HG03575 (cell line): ENCODE measurements around the gene OSR1.

Source experiments
- ATAC-seq: cut with Tn5 transposase; IDR thresholded peaks from one replicate; pipeline ENCODE4 v1.9.1; 2021; ENCODE audit not compliant: unreplicated experiment, insufficient number of reproducible peaks, low FRiP score; ENCODE audit errors: extremely low read depth

Gene OSR1

GRCh38 chr2:19360266-19360965, 2.0 kb upstream of the OSR1 start:
- no peak for ATAC-seq

DNA sequence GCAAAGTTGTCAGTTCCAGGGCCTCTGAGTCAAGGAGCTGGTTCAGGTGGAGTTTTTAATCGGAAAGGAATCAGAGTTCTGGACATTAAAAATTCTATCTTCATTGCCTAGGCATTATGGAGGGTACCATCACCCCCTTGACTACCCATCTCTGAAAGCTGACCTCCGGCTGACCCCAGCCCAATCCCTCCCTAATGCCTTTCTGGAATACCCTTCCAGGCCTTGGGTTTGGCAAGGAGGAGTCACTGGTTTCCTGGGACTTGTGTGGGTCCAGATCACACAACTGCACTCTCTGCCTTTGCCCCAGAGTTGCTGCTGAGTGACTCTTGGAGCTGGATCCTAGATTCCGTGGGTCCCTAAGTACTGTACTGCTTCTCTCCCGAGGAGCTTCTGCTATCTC, 1.0 kb upstream of the OSR1 start:
- ATAC-seq = no peak

GRCh38 chr2:19359021-19359357, 566 bp upstream of the OSR1 start:
- no peak for ATAC-seq

DNA sequence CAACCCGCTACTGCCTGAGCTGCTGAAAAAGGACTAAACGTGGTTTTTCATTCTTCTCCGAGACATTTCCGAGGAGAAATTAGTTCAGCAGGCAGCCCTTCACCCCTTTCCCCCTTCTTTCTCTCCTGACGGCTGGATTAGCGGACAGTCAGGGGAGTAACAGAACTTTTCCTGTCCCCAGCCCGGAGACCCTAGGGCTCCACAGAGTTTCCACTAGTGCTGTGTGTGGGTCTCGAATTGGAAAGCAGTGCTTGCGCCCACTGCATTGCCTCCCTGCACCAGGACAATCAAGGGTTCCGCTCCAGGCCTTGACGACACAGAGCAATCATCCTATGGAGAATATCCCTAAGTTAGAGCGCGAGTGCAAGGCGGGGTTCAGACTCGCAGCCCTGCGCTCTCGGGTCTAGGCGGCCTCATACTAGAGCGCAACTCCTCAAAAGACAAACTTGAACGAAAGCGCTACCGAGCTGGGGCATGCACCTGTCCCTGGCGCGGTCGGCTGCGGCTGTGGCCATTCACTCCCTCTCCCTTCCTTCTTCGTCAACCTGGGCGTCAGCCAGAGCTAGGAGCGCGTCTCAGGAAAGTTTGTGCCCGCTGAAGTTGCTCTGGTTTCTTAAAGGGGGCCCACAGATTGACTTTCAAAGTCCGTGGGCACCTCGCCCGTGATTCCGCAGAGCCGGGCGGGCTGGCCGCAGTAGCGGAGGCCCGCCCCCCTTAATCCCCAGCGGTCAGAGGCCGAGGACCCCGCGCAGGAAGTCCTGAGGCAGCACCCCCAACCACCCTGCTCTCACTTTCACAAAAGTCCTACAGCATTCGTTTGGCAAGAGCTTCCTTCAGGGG, 801 bp downstream of the OSR1 start:
- ATAC-seq = no peak

- ATAC-seq = no peak
Observed at GRCh38 chr2:19356545-19357401, 1.6 kb downstream of the OSR1 start.

DNA sequence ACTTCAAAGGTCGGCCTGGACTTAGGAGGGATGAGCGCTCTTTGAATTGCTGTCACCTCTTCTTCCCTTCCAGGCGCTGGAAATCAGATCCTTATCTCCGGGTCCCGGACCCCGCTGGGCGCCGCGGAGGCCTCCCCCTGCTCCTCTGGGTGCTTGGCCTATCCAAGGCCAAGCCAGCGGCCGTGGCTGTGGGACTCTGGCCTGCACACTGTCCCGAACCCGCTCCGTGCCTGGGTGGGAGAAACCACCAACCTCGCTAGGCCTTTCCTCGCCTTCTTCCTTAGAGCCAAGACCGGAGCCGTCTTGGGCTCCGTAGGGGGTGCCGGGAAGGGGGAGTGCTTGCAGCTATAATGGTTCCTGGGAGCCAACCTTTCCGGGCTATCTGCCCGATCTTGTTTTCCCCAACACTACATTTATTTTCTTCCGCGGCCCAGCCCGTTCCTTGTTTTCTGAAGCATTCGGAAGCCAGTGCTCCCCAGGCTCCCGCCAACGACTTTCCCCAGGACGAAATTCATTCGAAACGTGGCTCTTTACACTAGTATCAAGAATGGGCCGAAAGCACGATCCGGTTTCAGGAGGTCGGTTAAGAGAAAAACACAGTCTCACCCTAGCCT, 2.4 kb downstream of the OSR1 start:
- ATAC-seq = no peak

GRCh38 chr2:19355416-19355821, 3.0 kb downstream of the OSR1 start:
- ATAC-seq = no peak

DNA sequence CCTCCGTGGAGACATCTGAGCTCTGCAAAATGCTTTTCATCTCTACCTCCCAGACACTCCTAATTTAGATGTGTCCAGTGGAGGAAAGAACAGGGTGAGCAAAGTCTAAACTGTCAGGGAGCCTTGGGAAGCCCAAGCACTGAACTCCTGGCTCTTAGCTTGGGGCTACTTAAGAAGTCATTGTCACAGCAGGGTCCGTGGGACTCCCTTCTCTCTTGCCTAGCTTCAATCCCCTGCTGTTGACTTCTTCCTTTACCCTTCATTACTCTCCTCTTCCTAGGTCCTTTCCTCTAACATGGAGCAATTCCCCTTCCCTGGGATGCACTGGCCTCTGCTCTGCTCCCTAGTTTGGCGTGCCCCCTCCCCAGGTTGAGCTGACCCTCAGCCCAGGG, 3.4 kb downstream of the OSR1 start:
- no peak for ATAC-seq

DNA sequence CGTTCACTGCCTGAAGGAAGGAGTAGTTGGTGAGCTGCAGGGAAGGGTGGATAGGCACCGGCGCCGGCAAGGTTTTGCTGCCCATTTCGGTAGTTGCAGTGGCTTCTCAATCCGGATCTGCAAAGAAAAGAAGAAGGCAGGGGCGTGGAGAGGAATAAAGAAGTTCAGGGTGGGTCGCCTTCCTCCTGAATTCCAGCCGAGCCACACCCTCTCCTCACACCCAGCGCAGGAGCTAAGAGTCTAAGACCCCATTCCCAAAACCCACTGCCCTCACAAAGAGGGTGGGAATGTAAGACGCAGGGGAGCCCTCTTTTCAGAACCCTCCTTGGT, 4.7 kb downstream of the OSR1 start:
- no peak for ATAC-seq

- ATAC-seq = no peak
Observed at GRCh38 chr2:19352946-19353720, 5.3 kb downstream of the OSR1 start.

- no peak for ATAC-seq
Observed at GRCh38 chr2:19351899-19352697, 6.3 kb downstream of the OSR1 start.

- ATAC-seq = no peak
Observed at GRCh38 chr2:19351499-19351898, 6.9 kb downstream of the OSR1 start.

DNA sequence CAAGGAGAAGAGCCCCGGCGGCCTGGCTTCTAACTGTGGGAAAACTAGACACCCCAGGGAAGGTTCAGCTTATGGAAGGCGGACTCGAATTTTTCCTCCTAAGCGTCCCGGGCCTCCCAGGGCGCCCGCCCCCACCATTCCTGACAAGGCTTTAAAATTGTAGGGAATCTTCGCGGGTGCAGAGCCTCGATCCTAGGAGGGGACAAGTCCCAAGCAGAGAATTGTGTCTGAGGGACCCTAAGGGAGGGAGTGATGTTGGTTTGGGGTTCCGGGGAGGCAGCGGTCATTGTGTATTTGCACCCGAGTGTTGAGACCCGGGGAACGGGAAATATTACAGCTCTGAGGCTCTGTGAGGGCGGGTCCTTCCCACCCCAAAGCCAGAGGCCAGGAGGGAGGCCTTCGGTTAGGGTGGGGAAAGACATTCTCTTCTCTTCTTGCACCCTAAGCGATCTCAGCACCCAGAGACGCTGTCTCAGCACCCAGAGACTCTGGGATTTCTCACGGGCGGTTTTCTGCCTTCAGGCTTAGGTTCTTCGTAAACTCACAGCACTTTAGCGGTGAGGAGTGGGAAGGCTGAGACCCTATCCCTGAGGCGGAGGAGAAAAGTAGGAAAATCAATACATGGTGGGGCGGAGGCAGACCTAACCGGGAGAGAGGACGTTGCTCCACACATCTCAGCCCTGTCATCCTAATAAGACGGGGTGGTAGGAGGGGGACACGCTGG, 7.6 kb downstream of the OSR1 start:
- ATAC-seq = no peak

DNA sequence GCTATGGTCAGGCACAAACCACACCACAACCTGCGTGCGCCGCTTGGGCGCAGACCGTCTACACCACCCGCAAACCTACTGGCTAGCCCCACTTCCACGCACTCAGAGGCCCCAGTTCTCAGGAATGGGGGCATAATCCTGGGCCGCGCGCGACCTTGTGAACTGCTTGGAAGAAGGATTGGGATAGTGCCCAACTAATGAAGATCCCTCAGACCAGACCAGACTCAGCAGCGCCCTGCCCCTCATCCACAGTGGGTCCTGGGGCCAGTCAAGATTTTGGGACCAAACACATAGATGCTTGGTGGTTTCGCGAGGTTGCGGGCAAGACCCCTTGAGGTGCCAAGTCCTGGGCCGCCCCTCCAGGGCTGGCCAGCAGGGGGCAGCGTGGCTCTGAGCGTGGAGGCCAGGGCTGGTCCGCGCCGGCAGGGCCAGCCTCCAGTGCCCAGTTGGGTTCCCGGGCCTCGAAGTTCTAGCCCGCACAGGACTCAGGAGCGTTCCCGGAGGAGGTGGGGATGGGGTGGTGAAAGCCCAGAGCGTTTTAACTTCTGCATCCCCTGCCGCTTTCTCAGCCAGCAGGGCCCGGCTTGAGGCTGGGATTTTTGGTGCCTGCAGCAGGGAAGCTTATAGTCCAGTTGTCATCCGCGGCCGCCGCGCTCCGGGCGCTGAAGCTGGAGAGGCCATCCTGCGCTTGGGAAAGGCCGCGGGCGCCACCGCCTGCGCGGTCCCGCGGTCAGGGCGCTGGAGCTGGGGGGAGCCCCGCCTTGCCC, 8.3 kb downstream of the OSR1 start:
- no peak for ATAC-seq

DNA sequence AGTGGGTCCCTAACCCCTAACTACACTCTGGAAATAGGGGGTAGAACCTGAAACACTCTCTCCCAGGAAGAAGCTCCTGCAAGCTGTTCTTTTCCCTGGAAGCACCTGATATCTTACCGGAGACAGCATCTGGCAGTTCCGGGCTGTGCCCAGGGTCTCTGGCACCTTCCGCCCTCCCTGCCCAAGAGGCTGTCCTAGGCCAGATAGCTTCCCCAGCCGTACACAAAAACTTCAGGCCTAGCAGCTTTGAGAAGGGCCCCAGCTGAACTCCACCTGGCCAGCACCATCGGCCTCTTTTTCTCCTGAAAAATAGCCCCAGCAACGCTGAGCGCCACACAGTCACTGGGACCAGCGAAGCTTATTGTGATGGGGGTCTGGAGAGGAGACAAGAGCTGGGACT, 9.7 kb downstream of the OSR1 start:
- no peak for ATAC-seq

DNA sequence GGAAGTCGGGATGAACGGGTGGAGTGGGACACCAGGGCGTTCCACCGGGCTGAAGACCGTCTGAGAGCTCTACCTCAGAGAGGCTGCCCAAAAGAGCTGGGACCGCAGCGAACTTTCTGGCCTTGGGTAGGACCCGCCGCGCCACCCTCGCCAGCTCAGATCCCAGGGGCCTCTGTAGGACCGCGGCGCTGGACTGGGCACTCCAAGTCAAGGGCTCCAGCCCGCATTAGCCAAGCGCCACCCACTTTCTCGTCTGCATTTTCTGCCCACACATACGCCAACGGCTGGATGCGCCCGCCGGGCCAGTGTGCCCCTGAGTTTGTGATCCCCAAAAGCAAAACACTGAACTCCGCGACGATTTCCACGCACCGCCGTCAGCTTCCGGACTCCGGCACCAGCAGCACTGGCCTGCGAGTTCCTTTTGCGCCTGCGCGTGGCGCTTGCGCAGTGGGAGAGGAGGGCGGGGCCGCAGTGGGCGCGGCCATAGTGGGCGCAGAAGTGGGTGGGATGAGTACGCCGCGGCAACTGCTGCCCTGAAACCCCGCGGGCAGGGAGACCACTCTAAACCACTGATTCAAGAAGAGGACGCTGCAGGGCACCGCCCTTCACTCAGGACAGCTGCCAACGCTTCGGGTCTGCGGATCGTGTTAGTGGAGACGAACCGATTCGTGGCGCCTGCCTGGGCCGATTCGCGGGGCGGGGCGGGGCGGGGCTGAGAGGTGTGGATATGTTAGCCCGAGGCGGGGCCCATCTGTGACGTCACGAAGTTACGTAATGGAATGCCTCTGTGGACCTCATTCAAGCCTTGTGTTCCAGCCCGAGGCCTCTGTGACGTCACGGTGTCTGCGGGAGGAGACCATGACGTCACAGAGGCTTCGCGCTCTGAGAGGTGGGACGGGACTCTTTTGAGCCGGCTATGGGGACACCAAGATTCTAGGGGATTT, 10.5 kb downstream of the OSR1 start:
- peak; percentile 91 for ATAC-seq
